ENCODE results near the gene ERCC6L2. TPM values are rescaled to one million over a fixed set of nuclear protein-coding genes. Genes with fewer than 3 reads are reported as not detected.

Gene ERCC6L2
- total RNA-seq, 1 experiment from 2014 or later = 39.2 TPM

- no peak for TF ChIP-seq REST (IDR thresholded peaks at IDR 0.05; ENCODE audit: low read depth)
- no peak for TF ChIP-seq YY1 (IDR thresholded peaks at IDR 0.05; ENCODE audit: extremely low read depth, insufficient replicate concordance, low read depth, low read length)
- TF ChIP-seq EZH2phosphoT487 (IDR thresholded peaks at IDR 0.05; ENCODE audit: borderline replicate concordance) = no peak
Measured at GRCh38 chr9:95892690-95893089, 17.2 kb downstream of the ERCC6L2 start (continued).

DNA sequence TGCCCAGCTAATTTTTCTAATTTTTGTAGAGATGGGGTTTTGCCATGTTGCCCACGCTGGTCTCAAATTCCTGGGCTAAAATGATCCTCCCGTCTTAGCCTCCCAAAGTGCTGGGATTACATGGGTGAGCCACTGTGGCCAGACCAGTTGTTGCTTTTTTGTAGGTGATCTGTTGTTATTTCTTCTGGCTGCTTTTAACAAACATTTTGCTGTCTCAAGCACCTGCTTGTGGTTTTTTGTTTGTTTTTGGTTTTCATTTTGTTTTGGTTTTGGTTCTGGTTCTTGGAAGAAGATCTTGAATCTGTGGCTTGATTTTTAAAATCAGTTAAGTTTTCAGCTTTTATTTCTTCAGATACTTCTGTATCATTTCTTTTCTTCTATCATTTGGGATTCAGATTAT lies 21.1 kb downstream of the ERCC6L2 start:
- Histone ChIP-seq H3K9ac (ENCODE audit: low read length) (no peak overlapping the region), H4K20me1 (ENCODE audit: insufficient read depth) (no peaks in the 10 kb centered on the region), H3K4me1 (ENCODE audit: control insufficient read depth in 1 of 2, insufficient read depth in 2 of 2, low read length in 2 of 2) (no peaks in the 10 kb centered on the region), H3K36me3 (ENCODE audit: control insufficient read depth in 1 of 2, insufficient read depth in 2 of 2, low read length in 2 of 2) (no peaks in the 10 kb centered on the region), H3K4me3 (replicated peaks in 1 of 2; ENCODE audit: low read depth in 1 of 2, low read length in 2 of 2) (no peak overlapping the region), H3K9me3 (ENCODE audit: control insufficient read depth in 1 of 2, insufficient read depth in 1 of 2, low read depth in 1 of 2, low read length in 2 of 2) (no peaks in the 10 kb centered on the region; a peak in 1 of 4 replicates), H3K27me3 (ENCODE audit: insufficient read depth, low read length) (no peaks in the 10 kb centered on the region), H3K9me2 (ENCODE audit: insufficient read depth) (no peaks in the 10 kb centered on the region), H3K79me2 (ENCODE audit: insufficient read depth, low read length) (peaks cover 76% of the 10 kb centered on the region), H2AFZ (ENCODE audit: low read depth, low read length, poor library complexity, severe bottlenecking) (no peak overlapping the region), H3K27ac (ENCODE audit: low read depth, low read length) (no peak overlapping the region), H3K4me2 (ENCODE audit: low read length) (no peak overlapping the region)
- ATAC-seq (no peak), DNase-seq (ENCODE audit: low read depth, low spot score) (no peak)
- intact Hi-C loops (cut with micrococcal nuclease) = no loop called here
- ChIA-PET RAD21 (ENCODE audit: low non-redundant PET in 1 of 2, low total read pairs in 2 of 2, uncharacterized antibody in 2 of 2, unreplicated experiment in 2 of 2) (no interaction called here), CTCF (no interaction called here), POLR2A (no interaction called here)
- BruUV-seq (replicated peaks) = no TSS peak
- TF ChIP-seq, protein P1, sequence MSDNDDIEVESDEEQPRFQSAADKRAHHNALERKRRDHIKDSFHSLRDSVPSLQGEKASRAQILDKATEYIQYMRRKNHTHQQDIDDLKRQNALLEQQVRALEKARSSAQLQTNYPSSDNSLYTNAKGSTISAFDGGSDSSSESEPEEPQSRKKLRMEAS (IDR thresholded peaks at IDR 0.05) = no peak
- TF ChIP-seq CBX3 (IDR thresholded peaks at IDR 0.05; ENCODE audit: low read depth) (no peak), TCF7L2 (IDR thresholded peaks at IDR 0.05; ENCODE audit: borderline replicate concordance, extremely low read depth, insufficient read depth, insufficient read length) (no peak), ZNF274 (IDR thresholded peaks at IDR 0.05; ENCODE audit: low read depth, low read length) (no peak), POLR2A (IDR thresholded peaks at IDR 0.05; ENCODE audit: borderline replicate concordance, extremely low read depth, insufficient read depth, insufficient read length) (no peak), SP1 (IDR thresholded peaks at IDR 0.05; ENCODE audit: low read depth) (no peak), RAD21 (IDR thresholded peaks at IDR 0.05; ENCODE audit: low read depth) (no peak), REST (IDR thresholded peaks at IDR 0.05; ENCODE audit: low read depth) (no peak), EZH2 (IDR thresholded peaks at IDR 0.05) (no peak), EZH2phosphoT487 (IDR thresholded peaks at IDR 0.05; ENCODE audit: borderline replicate concordance) (no peak), SRF (IDR thresholded peaks at IDR 0.05; ENCODE audit: low read depth) (no peak), ZFX (IDR thresholded peaks at IDR 0.05) (no peak), FOSL1 (IDR thresholded peaks at IDR 0.05; ENCODE audit: low read depth) (no peak), ATF3 (IDR thresholded peaks at IDR 0.05) (no peak), ZBTB33 (IDR thresholded peaks at IDR 0.05; ENCODE audit: extremely low read depth, insufficient replicate concordance, low read length) (no peak), ELF1 (IDR thresholded peaks at IDR 0.05; ENCODE audit: borderline replicate concordance, low read depth) (no peak)
